Mesothelial cell of epicardium (in vitro differentiated cells): ENCODE results near the gene LAMA3. TPM values are rescaled to one million over a fixed set of nuclear protein-coding genes. Genes with fewer than 3 reads are reported as not detected.

Source experiments
- DNase-seq, 2 experiments: peaks; one replicate each; pipeline ENCODE4 v3.0.0; 2021; ENCODE audit warnings: low spot score in 2 of 2; ENCODE audit not compliant: unreplicated experiment in 2 of 2
- H3K27ac Mint-ChIP-seq: 2 replicates; pipeline ENCODE4 v1.8.0; 2021; ENCODE audit warnings: mixed read lengths
- H3K27me3 Mint-ChIP-seq: 2 replicates; pipeline ENCODE4 v1.8.0; 2021; ENCODE audit warnings: low read depth, mixed read lengths
- H3K36me3 Mint-ChIP-seq: 2 replicates; pipeline ENCODE4 v1.8.0; 2021; ENCODE audit warnings: mixed read lengths
- H3K4me1 Mint-ChIP-seq: 2 replicates; pipeline ENCODE4 v1.8.0; 2021; ENCODE audit warnings: mixed read lengths
- H3K4me3 Mint-ChIP-seq: 2 replicates; pipeline ENCODE4 v1.8.0; 2021; ENCODE audit warnings: mild to moderate bottlenecking, moderate library complexity, mixed read lengths
- H3K9me3 Mint-ChIP-seq: 2 replicates; pipeline ENCODE4 v1.8.0; 2021; ENCODE audit warnings: mixed read lengths
- total RNA-seq: library from RNA; stranded (reverse); gene quantifications from 3 replicates; pipeline ENCODE4 v1.2.1, GENCODE V29; 2021
- TF ChIP-seq, protein P1 (sequence below): fragments of 200-600 bp; sonication (generic); IDR thresholded peaks from one replicate; pipeline ENCODE4 v1.5.0; 2021; ENCODE audit warnings: antibody characterized with exemption; ENCODE audit not compliant: unreplicated experiment

The LAMA3 gene
- total RNA-seq, 1 donor from 2014 or later, result 6.7 TPM

DNA sequence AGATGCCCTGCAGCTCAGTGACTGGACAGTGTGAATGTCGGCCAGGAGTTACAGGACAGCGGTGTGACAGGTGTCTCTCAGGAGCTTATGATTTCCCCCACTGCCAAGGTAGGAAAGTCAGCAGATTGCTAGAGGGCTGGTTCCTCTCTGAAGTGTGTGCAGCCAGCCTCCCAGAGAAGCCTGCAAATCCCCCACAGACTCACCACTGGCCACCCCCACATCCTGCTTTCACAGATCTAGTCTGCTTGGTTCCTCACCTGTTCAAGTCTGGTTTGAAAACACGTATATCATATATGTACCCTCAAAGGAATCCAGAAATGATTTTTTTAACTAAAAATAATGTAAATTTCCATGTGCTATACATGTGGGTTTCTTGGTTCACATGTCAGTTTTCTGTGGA lies 121.1 kb downstream of the LAMA3 start:
- Mint-ChIP-seq H3K9me3 (no peaks in the 10 kb centered on the region), H3K27me3 (peaks cover 38% of the 10 kb centered on the region), H3K27ac (no peak overlapping the region), H3K36me3 (no peaks in the 10 kb centered on the region), H3K4me1 (no peaks in the 10 kb centered on the region), H3K4me3 (no peak overlapping the region)
- TF ChIP-seq, protein P1, sequence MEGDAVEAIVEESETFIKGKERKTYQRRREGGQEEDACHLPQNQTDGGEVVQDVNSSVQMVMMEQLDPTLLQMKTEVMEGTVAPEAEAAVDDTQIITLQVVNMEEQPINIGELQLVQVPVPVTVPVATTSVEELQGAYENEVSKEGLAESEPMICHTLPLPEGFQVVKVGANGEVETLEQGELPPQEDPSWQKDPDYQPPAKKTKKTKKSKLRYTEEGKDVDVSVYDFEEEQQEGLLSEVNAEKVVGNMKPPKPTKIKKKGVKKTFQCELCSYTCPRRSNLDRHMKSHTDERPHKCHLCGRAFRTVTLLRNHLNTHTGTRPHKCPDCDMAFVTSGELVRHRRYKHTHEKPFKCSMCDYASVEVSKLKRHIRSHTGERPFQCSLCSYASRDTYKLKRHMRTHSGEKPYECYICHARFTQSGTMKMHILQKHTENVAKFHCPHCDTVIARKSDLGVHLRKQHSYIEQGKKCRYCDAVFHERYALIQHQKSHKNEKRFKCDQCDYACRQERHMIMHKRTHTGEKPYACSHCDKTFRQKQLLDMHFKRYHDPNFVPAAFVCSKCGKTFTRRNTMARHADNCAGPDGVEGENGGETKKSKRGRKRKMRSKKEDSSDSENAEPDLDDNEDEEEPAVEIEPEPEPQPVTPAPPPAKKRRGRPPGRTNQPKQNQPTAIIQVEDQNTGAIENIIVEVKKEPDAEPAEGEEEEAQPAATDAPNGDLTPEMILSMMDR, result no peak
- no peak for DNase-seq

DNA sequence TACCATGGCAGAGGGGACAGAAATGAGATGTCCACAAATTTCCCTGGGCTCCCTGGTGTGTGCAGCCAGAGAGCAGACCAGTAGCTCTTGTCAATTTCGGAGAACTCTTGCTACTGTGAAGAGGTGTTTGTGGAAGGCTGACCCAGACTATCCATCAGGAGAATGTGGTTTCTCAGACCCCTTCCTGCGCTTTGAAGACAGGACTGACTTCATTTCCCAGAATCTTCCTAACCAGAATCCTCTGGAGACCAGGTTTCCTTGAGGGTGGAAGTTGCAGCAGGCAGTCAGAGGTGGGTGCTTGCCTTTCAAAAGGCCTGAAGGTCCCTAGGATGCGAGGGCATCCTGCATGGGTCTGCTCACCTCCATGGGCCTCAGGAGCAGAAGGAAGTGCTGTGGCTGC lies 121.9 kb downstream of the LAMA3 start:
- peak overlapping the region; percentile 13 for H3K27ac Mint-ChIP-seq
- DNase-seq, result no peak
- H3K9me3 Mint-ChIP-seq, result no peaks in the 10 kb centered on the region
- H3K4me3 Mint-ChIP-seq, result no peak overlapping the region
- H3K4me1 Mint-ChIP-seq, result no peaks in the 10 kb centered on the region
- peaks cover 43% of the 10 kb centered on the region for H3K27me3 Mint-ChIP-seq
- TF ChIP-seq, protein P1, result no peak
- H3K36me3 Mint-ChIP-seq, result no peaks in the 10 kb centered on the region

DNA sequence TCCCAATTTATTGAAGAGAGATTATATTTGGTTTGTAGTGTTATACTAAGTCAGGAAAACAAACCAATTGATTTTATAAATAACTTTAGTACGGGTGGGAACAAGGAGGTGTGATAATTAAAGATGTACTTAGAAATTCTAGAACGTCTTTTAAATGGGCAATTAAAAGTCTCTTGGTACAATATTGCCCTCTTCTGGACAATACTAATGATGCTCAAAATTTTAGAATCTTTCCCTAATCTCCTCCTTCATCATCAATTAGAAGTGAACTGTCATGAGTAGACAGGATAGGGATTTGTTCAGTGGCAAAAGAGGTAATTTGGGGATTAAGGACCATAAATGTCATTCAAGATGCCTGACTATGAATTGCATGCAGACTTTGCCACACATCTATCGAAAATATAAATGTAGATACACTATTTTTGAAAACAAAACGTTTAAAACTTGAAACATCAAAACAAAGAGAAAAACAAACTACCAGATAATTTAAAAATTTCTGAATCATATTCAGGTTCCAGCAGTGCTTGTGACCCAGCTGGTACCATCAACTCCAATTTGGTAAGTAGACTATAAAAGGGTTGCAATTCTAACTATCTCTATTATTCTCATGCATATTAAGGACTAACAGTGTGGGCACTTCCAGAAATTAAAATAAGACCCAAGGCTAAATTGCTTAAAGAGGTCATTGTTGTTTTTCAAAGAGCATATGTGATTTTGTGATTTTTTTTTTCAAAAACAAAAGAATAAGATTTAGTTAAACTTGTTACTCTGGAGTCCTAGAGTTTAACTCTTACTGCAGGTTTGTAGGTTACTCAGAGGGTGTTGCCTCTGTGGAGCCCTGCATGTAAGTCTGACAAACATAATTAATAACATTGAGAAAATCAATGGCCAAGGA lies 123.5 kb downstream of the LAMA3 start:
- Mint-ChIP-seq H3K4me3 (no peak overlapping the region), H3K9me3 (no peaks in the 10 kb centered on the region), H3K27ac (no peak overlapping the region), H3K36me3 (no peaks in the 10 kb centered on the region), H3K4me1 (no peaks in the 10 kb centered on the region), H3K27me3 (peaks cover 55% of the 10 kb centered on the region)
- TF ChIP-seq, protein P1, result peak; percentile 55
- DNase-seq, result no peak

DNA sequence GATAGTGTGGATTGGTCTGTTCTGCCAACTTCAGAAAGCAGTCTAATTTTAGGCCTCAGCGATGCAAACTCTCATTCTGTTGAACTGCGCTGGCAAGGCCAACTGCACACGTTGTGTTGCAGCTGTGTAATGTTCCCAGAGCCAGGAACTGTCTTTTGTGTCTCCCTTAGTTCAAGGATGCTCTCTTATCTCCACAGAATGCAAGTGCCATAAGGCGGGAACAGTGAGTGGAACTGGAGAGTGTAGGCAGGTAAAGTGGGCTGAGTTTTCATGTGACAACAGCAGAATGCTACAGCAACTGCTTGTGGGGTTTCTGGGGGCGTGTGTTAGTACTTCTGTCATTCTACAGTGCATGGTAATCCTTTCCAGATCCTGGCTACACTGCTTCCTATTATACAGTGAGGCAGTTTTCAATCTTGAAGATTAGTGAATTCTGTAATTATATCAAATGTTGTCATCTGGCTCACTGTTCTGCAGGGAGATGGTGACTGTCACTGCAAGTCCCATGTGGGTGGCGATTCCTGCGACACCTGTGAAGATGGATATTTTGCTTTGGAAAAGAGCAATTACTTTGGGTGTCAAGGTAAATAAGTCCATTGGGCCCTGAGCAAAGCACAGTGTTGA lies 125.8 kb downstream of the LAMA3 start:
- Mint-ChIP-seq H3K4me1 (peaks cover 3% of the 10 kb centered on the region), H3K4me3 (no peak overlapping the region), H3K27me3 (peaks cover 48% of the 10 kb centered on the region), H3K9me3 (no peaks in the 10 kb centered on the region), H3K36me3 (no peaks in the 10 kb centered on the region), H3K27ac (no peak overlapping the region)
- TF ChIP-seq, protein P1, result no peak
- no peak for DNase-seq

DNA sequence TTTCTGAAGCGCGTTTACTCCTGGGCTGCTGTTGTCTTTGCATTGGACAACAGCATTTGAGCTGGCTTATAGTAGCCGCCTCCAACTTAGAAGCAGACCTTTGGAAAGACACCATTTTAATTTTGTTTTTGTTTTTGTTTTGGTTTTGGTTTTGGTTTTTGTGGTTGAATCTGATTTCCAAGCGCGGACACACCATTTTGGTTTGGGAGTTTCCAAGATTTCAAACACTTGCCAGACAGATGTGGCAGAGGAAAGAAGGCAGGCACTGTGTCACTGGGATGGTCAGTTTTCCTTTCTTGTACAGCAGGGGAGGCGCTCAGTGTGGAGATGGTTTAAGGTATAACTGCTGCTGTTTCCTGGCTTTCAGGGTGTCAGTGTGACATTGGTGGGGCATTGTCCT lies 126.8 kb downstream of the LAMA3 start:
- Mint-ChIP-seq H3K9me3 (no peaks in the 10 kb centered on the region), H3K4me3 (no peak overlapping the region), H3K27me3 (peaks cover 44% of the 10 kb centered on the region), H3K36me3 (no peaks in the 10 kb centered on the region), H3K4me1 (peaks cover 3% of the 10 kb centered on the region), H3K27ac (no peak overlapping the region)
- TF ChIP-seq, protein P1, result no peak
- DNase-seq, result no peak
